Umbilical cord (tissue), 2 donors: ENCODE data around the gene RWDD3. TPM values are rescaled to one million over a fixed set of nuclear protein-coding genes. Genes with fewer than 3 reads are reported as not detected.

Source experiments
- DNase-seq: peaks from one replicate; pipeline ENCODE4 v3.0.0-alpha.2; 2015; ENCODE audit warnings: low spot score
- total RNA-seq: library from RNA; depleted of rRNA; stranded (reverse); fragments of >200 nt; gene quantifications from one replicate; pipeline ENCODE4 v1.2.3, GENCODE V29; 2014; ENCODE audit warnings: low replicate concordance; ENCODE audit not compliant: insufficient read depth

RWDD3 gene, protein sequence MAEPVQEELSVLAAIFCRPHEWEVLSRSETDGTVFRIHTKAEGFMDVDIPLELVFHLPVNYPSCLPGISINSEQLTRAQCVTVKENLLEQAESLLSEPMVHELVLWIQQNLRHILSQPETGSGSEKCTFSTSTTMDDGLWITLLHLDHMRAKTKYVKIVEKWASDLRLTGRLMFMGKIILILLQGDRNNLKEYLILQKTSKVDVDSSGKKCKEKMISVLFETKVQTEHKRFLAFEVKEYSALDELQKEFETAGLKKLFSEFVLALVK
- 26.0 TPM for total RNA-seq

DNA sequence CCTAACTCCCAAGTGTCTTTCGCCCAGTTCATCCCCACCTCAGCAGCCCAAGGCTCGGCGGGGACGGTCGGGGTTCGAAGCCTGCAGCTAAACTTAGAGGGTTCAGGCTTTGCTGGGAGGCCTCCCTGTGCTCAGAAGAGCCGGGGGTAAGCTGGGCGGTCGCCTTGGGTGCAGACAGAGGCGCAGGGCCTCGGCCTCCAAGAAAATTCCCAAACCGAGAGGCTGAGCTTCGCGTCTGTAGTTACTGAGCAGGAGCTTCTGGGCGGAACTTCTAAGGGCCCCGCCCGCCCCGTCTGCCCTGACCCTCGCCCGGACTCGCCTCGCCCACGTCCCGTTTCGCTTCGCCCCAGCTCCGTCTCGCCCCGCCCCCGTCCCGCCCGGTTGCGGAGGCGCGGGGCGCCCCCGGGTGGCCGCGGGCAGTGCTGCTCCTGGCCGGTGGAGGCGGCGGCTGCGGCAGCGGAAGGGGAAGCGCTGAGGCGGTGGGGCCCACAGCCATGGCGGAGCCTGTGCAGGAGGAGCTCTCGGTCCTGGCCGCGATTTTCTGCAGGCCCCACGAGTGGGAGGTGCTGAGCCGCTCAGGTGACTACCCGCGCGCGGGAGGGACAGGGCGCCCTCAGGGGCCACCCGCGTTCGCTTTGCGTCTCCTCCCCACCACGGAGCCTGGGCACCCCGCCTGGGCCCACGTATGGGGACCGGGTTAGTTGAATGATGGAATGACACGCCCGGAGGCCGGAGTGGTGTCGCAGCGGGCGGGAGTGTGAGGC is at the start of gene RWDD3:
Gene RWDD3, plus strand, starts transcription at position 474 of the 764 bp plus-strand sequence. Its CDS starts 21 bp downstream, at position 495.
- peak; percentile 96 for DNase-seq

DNA sequence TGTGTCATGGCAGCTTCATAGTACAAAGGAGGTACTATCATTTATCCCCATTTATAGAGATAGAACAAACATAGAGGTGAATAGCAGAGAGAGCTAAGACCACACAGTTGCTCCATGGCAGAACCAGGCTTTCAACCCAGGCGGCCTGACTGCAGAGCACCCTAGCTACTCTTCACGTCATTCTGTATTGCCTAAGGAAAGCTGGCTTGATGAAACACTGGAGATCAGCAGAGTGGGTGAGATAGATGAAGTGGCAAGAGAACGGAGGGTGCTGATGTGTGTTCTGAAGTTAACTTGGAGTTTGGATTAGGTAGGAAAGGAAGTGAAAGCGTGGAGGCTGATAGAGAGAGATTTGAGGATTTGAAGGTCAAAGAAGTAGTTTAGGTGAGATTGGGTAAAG is 47.9 kb upstream of the RWDD3 start:
- no peak for DNase-seq

DNA sequence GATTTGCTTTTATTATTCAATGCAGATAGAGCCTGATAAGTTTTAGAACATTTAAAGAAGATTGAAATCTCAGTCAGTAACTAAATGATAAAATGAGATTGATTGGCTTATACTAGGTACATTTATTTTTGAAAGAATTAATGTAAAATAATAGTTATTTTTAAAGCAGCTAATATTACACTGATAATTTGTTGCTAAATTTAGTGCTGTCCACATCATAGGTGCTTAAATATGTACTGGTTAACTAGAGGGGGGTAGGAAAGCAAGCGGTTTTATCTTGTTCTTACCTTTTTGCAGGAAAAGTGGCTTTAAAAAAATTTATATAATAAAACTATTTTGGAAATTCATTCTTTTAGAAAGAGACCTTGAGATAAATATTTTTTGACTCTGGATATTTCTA is 40.4 kb upstream of the RWDD3 start:
- DNase-seq, result no peak

DNA sequence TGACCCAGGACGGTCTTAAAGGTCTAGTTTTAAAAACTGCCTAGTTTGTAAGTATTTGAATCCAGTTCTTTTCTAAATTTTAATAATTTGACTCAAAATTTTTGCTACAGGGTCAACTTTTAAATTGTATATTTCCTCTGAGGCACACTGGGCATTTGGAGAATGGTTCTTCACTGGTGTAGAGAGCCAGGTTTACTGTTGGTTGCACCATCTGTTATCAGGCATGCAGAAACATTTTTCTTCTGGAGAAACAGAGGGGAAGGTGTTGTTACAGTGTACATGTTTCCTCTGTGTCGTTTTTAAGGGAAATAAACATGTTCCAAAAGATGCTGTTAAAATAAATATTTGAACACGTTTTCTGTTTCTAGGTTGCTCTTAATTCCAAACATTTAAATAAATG is 39.0 kb upstream of the RWDD3 start:
- DNase-seq, result no peak

DNA sequence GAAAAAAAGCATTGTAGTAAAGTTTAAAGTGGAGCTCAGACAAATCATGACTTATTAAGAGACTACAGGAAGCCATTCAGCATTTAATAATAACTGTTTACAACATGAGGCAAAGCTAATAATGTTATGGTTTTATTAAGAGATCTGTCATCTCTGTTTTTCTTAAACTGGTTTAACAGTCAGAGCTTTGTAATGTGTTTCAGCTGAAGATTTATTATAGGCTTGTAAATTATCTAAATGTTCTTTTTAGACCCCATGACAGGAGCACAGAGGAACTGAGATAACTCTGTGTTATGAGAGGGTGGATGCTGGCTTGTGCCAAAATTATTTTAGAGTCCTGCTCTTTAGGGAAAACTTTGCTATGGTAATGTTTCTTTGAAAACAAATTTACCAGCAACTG is 38.0 kb upstream of the RWDD3 start:
- DNase-seq, result peak; percentile 33

DNA sequence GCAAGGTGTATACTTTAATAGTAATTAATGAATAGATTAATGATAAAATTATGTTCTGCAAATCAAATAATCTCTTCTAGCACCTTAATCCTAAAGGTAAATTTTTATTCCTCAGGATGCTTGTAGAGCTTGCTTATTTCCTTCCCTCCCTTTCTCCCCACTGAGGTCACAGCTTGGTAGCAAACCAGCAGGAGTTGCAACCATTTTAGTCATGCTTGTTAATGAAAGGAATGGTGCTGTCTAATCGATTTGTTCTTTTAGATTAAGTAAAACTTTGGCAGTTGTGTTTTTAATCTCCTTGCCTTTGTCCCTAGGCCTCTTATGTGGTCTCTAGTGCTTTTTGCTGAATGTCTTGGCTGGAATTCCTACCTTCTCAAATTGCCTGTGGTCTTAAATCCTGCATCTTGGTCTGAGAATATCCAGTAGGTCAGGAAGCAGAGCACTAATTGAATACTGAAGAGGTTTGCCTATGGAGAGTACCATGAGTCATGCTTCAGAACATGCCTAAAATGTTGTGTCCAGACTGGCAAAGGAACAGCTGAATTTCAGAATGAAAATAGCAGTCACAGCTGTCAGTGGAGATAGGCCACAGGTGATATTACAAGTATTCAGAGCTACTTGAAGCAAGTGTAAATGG is 36.3 kb upstream of the RWDD3 start:
- peak; percentile 29 for DNase-seq

DNA sequence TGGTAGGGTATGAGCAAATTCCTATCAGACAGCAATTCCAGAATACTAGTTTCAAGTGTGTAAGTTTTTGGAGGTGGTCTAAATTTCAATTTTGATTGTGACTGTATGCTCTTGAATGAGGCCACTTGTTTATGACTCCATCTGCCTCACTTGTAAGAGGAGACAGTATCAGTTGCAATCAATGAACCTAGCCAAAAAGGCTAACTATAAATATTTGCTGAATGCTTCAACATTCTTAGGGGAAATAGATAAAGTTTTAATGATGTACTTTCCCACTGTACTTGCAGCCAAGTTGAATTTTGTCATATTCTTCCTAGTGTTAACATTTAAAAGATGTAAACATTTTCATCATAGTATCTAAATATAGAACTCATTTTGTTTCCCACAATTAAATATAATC is 32.1 kb upstream of the RWDD3 start:
- DNase-seq, result no peak

DNA sequence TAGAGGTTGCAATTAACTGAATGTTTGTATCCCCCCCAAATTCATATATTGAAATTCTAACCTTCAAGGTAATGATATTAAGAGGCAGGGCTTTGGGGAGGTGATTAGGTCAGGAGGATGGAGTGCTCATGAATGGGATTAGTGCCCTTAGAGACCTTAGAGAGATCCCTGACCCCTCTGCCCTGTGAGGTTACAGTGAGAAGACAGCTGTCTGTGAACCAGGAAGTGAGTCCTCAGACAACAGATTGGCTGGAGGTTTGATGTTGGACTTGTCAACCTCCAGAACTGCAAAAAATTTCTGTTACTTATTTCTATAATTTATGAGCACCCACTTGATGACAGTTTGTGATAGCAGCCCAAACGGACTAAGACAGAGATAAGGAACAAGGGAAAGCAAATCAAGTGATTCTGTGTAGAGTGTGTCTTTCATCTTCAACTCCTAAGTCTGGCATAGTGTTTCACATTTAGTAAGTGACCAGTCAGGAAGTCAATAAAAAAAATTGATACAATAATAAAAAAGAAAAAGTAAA is 30.0 kb upstream of the RWDD3 start:
- DNase-seq, result no peak

DNA sequence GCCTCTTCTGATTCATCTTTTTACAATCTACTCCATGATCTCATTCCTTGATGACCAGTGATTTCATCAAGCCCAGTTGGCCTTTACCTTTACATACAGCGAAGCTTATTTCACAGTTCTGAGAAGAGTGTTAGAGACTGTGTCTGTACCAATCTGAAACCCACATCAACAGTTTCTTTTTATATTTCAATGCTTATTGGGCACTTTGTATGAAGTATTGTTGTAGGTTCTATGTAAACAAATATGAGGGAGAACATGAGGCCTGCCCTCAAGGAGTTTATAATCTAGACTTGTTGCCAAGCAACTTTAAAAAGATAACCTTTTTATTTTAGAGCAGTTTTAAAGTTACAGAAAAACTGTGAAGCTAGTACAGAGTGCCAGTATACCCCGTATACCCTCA is 27.5 kb upstream of the RWDD3 start:
- no peak for DNase-seq

DNA sequence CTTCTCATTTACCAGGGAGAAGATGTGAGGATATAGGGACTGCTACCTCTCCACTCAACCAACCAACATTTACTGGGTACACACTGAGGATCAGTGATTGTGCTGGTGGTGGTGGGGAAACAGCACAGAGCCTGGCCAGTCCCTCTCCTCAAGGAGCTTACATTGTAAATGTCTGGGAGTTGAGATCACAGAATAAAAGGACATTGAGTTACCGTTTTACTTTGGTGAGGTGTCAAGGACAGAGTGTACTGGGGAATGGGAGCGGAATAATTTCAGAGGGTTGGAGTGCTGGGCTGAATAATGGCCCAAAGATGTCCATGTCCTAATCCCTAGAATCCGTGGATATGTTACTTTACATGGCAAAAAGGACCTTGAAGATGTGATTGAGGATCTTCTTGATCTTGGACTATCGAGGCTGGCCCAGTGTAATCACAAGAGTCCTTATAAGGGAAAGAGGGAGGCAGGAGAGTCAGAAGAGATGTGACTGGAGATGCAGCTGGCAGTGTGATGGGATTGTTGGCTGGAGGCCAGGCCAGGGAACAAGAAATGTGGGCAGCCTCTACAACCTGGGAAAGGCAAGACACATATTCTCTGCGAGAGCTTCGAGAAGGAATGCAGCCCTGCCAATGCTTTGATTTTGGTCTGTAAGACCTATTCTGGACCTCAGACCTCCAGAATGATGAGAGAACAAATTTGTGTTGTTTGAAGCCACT is 26.6 kb upstream of the RWDD3 start:
- DNase-seq, result no peak

DNA sequence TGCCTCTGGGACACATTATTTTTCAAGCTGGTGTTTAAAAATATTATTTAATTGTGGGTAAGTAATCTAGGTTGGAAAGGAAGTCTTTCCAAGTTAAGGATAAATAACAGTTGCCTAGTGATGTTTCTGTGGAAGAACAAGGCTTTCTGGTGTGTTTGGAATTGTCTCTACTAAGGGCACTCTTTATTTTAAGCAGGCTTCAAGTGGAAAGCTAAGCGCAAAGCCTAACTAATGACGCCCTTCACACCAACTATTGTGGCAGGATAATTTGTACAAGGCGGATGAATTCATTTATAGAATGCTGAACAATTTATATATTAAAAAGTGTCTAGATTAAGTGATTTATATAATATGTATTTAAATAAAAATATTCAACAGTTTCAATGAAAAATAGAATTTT is 25.1 kb upstream of the RWDD3 start:
- DNase-seq, result no peak

DNA sequence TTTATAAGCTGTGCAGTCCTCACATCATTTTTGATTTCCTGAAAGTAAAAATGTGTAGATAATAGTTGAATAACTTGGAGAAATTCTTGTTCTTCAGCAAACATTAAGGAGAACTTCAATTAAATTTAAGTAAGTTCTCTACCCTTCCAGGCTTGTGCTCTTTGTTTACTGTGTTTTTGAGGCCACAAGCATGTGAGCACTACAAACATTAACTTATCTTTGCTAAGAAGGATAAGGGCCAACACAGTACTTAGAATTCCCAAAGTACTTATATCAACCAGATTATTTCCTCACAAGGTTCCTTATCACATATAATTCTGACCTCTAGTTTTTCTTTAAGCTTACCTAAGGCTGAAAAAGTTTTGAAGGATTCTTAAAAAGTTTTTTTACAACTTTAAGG is 24.7 kb upstream of the RWDD3 start:
- no peak for DNase-seq

DNA sequence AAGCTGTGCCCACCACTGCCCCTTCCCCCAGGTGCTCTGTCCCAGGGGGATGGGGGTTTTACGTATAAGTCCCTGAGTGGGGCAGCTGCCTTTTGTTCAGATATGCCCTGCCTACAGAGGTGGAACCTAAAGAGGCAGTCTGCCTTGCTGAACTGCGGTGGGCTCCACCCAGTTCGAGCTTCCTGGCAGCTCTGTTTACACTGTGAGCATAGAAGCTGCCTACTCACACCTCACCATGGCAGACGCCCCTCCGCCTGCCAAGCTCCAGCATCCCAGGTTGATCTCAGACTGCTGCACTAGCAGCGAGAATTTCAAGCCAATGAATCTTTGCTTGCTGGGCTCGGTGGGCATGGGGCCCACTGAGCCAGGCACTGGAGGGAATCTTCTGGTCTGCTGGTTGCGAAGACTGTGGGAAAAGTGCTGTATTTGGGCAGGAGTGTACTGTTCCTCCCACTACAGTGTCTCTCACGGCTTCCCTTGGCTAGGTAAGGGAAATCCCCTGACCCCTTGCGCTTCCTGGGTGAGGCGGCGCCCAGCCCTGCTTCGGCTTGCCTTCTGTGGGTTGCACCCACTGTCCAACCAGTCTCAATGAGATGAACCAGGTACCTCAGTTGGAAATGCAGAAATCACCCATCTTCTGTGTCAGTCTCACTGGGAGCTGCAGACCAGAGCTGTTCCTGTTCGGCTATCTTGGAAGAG is 17.6 kb upstream of the RWDD3 start:
- no peak for DNase-seq

DNA sequence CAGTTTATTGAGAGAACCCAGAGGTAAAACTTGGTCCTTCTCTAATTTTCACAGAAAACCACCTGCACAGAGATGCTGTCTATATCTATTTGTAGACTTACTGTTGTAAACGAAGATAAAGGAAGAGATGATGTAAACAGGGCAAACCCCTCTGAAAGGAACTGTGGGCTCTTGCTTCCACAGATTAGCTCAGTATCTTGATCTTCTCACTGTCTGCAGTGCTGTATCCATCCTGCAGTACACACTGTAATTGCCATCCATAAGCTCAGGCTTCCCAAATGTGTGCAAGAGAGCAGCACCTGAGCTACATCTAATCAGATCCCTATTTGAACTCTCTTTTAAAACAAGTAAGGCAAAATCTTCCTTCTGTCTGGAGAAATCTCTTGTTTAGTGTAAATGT is 16.6 kb upstream of the RWDD3 start:
- no peak for DNase-seq

DNA sequence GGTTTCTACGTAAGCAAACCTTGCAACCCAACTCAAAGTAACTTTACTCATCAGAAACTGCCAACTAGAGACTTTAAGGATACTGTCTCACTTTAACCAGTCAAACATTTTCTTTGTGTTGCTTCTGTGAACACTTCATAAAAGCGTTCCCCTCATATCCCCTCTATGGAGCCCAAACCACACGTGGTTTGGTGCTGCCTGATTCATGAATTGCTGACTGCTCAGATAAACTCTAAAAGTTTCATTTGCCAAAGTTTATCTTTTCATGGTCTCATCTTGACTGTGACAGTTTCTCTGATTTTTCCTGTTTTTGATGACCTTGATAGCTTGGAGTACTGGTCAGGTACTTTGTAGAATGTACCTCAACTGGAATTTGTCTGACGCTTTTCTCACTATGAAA is 14.6 kb upstream of the RWDD3 start:
- DNase-seq, result no peak

DNA sequence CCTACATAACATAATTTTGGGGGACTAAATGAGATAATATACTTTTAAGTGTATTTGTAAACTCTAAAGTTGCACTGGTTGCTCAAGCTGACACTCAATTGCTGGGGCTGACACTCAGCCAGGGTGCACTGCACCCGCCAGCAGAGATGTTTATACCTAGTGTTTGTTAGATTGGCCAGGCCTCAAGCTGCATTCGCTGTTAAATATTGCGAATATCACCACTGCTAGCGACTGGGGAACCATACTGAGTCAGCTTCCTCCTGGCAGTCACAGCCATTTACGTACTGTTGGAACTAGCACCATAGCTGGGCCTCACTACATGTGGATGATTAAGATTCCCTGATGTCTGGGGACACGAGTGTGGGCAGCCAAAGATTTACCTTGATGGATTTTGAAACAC is 12.7 kb upstream of the RWDD3 start:
- no peak for DNase-seq

DNA sequence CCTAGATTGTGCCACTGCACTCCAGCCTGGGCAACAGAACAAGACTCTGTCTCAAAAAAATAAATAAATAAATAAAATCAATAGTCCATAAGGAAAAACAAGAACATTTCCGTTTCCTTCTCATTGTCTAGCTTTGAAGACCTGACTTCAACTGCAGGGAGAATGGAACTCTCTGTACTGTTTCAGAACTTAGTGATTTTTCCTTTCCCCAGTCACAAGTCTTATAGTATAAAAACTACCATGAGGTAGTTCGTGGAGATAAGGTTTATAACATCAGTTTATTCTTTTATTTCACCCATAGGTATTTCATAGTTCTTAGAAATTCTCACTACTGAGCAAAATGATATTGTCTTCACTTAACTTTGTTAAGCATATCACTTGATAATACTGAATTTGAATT is 11.4 kb upstream of the RWDD3 start:
- DNase-seq, result no peak

DNA sequence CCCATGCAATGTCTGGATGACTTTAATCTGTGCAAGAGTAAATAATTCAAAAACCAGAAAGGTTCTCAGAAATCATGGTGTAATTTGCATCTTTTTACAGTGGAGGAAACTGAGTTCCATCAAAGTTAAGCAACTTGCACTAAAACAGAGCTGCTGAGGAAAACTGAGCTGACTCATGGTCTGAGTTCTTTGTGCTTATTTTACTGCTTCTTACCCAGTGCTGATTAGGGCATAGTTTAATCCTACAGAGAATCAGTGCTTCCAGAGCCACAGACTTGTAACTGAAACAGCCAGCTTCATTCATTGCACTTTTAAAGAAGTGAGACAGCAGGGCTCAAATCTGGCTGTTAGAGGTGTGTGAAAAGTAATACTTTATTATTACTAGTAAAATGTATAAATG is 10.9 kb upstream of the RWDD3 start:
- DNase-seq, result peak; percentile 86

DNA sequence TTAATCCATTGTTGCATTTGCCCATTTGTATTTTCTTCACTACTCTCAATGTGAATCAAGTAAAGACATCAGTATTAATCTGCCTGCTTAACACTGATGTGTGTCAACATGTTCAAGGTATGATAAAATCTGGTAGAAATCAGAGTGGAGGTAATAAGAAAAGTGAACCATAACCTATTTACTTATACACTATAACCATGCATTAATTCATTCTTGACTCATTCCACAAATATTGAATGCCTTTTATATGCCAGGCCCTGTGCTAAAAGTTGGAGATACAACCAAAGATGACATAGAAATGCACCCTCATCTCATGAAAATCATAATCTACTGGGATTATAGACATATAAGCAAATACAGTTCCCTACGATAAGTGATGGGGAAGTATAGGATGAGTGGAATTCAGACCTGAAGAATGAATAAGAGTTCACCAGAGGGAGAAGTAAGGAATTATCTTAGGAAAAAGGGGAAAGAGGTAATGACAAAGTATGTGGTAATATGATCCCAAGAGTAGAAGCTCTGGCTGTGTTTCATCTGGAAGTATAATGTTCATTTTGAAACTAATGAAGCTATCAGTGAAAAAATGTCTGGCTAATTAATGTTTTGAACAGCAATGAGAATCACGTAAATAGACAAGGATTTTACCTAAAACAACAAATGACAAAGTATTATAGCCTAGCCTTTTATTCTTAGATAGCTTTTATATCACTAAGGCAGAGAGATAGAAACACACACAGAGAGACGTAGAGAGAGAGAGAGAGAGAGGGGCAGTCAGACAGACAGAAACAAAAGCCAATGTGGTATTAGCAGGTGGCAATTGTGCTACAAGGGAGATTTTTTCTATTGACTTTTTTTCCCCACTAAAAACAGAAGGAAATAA is 7.0 kb upstream of the RWDD3 start:
- DNase-seq, result no peak

DNA sequence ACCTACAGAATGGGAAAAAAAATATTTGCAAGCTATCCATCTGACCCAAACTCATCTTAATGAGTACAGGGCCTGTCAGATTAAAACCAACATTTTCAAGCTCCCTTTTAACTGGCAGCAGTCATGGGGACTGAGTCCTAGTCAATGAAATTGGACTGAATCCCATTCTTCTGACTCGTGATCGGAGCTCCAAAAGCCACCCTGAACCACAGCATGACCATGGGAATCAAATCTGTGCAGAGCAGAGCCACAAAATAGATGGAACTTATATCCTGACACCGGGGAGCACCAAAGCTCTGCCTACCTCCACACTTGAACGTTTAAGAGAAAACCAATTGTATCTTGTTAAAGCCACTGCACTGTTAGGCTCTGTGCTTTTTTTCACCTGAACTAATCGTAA is 5.0 kb upstream of the RWDD3 start:
- DNase-seq, result no peak
